Activated CD8-positive, alpha-beta memory T cell treated with anti-CD3 and anti-CD28 coated beads for 4 hours (primary cell): ENCODE measurements around the gene INS.
A peak's percentile ranks its signal among the peaks of the same experiment; 100 is the strongest.
"Not testable (repeated sequence)": the region's sequence is repeated elsewhere in the genome, so short reads cannot be mapped to it uniquely, and the experiment has no call there.

Source experiments
- DNase-seq, 2 donors: peaks; one replicate each; pipeline ENCODE4 v3.0.0-alpha.2; 2020; ENCODE audit warnings: low read depth in 2 of 2

INS gene

DNA sequence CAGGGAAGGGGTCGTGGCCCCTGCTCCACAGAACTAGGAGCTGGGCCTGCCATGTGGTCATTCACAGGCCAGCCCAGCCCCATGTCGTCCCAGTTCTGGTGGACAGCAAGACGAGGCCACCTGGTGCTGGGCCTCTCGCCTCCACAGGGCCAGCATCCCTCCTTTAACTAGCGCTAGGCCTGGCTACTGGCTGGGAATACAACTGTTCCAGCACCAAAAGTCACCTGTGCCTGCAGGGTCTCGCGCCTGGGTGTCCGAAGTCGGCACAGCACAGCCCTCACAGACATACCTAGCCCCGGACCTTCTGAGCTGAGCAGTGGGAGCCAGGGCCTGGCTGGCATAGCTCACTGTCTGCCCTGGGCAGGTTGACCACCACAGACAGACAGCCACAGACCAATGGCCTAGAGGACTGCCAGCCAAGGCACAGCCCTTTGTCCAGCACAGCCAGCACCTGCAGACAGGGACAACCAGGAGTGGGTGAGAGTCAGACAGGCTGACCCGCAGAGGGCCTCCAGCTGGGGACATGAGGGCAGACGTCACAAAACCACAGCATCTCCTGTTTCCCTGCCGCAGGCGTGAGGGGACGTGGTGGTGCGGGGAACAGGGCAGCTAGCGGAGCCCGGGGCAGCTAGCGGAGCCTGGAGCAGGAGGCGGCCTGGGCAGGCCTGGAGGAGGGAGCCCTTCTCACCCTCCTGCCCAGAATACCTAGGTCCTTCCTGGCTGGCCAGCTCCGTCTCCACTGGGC is 37.8 kb upstream of the INS start:
- DNase-seq, result no peak

DNA sequence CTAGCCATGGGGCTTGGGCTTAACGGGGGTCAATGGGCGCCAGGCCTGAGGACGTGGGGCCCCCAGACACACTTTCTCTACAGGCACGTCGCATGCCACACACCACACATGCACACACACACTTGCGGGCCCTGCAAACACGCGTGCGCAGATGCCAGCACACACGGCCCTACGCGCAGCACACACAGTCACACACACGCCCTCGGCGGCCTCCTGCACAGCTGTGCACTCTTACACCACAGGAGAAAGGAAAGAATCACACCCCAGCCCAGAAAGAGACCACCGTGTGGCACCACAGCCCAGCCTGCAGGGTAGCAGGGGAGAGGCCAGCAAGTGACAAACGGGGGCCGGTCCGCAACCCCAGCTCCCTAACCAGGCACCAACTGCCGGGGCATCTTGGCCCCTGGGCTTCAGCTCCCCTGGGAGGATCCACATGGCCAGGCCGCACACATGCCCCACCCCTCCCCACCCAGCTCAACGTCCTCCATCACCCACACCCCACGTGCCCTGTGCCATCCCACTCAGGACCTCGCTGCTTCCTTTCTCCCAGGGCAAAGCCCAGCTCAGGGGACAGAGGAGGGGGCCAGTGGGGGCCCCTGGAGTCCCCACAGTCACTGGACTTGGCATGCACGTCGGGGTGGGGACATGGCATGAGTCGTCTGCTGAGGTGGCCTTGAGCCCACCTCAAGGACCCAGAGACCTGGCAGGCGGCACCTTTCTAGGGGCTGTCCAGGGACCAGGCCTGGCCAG is 36.9 kb upstream of the INS start:
- no peak for DNase-seq

DNA sequence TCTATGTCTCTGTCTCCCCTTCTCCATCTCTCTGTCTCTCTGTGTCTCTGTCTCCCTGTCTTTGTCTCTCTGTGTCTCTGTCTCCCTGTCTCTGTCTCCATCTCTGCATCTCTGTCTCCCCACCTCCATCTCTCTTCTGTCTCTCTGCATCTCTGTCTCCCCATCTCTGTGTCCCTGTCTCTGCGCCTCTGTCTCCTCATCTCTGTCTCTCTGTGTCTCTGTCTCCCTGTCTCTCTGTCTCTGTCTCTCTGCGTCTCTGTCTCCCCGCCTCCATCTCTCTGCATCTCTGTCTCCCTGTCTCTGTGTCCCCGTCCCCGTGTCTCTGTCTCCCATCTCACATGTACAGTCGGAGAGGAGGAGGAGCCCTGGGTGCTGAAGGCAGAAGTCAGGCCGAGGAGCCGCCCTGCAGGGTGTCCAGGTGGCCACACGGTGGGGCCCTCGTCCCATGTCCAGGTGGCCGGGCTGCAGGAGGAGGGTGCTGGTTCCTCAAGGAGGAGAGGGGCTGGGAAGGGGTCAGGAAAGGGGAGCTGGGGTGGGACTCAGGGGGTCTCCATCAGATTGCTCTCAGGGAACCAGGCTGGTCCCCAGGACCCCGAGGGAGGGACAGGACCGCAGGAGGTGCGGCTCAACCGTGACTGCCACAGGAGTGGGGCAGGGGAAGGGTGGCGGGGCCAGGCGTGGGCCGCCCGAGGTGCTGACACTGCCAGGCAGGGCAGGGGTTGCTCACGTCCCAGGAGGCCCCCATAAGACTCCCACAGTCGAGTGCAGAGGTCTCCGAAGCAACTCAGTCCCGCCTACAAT is 36.2 kb upstream of the INS start:
- peak; percentile 43 to 54 for DNase-seq

DNA sequence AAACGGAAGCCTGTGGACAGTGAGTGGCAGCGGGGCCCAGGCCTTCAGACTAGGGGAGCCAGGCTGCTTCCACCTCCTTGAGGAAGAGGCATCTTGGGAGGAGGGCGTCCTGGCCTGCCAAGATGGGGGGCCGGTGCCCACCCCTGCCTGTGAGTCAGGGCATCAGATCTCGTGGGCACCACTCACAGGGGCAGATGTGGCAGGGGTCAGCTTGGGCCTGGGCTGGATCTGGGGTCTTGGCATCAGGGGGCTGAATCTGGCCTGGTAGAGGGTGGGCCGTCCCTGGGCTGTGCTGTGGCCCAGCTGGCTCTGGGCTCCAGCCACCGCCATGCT is 34.7 kb upstream of the INS start:
- no peak for DNase-seq

DNA sequence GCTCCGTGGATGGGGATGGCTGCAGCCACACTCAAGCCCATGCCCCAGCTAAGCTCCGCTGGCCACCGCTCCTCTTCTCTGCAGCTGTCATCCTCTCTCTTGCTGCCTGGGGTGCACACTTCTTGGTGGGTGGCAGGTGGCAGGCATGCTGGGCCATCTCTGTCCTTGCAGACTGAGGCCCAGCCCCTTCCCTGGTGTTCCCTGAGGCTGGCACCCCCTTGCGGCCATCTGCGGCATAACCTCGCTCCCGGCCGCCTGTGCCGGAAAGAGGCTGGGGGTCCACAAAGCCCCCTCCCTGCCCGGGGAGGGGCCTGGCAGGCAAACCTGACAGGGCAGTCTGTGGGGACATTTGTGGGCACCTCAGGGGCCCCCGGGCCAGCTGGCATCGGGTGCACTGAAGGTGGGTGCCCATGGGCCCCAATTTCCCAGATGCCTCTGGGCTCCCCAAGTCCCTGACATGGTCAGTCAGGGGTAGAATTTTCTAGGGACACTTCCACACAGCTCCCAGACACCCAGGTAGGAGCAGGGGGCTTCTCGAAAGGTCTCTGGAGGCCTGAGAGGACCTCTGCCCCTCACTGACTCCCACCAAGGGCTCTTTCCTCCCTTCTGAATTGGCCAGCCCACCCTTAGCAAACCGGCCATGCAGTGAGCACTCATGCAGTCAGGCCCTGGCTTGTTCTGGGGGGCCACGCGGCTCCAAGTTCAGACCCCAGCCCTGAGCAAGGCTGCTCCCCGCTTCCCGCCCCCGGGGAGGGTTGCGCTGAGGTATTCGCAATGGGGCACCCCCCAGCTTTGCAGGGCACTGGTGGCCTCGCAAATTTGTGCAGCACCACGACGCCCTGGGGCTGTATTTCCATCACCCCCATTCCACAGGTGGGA is 34.1 kb upstream of the INS start:
- DNase-seq, result peak in 1 of 2 donors; percentile 16

DNA sequence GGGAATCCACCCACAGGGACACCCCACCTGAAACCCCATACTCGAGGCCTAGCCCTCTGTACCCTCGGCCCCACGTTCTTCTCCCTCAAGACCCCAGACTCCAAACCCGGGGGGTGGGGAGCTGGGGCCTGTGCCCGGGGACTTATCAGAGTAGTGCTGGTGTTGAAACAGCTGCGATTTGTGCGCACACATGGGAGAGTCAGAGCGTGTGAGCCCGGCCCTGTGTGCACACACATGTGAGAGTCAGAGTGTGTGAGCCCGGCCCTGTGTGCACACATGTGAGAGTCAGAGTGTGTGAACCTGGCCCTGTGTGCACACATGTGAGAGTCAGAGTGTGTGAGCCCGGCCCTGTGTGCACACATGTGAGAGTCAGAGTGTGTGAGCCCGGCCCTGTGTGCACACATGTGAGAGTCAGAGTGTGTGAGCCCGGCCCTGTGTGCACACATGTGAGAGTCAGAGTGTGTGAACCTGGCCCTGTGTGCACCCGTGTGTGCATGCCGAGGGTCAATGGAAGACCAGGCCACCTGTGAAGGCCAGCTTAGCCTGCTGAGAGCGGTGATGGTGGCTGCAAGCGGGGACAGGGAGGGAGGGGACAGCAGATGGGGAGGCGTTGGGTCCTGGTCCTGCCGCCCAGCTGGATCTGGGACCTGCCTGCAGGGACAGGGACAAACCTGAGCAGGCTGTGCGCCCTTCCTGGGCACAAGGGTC is 33.0 kb upstream of the INS start:
- not testable (repeated sequence) for DNase-seq

DNA sequence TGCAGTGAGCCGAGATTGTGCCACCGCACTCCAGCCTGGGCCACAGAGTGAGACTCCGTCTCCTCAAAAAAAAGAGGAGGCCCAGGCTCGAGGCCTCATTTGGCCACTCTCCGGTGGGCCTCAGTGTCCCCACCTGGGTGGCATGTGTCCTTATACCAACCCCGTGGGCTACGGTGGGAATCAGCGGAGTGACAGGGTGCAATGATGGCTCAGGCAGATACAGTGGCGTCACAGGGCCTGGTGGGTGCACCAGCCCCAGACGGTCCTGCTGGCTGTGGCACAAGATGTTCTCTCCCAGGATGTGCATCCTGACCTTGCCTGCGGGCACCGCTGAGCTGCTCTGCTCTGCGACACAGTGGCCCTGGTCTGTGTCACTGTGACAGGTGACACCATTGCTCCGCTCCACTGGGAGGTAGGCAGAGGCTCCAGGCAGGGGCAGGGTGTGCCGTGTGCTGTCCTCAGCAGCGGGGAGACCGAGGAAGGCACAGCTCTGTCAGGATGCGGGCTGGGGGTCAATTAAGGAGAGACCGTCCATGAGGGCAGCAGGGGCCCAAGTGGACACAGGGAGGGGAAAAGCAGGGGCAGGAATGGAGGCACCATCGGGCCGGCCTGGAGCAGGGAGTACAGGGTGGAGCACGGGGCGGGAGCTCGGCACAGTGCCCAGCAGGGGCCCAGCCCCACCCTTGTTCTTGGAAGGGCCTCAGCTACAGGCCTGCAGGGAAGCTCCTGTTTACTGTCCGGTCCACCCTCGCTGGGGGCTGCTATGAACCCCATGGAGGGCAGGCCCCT is 32.3 kb upstream of the INS start:
- DNase-seq, result no peak

DNA sequence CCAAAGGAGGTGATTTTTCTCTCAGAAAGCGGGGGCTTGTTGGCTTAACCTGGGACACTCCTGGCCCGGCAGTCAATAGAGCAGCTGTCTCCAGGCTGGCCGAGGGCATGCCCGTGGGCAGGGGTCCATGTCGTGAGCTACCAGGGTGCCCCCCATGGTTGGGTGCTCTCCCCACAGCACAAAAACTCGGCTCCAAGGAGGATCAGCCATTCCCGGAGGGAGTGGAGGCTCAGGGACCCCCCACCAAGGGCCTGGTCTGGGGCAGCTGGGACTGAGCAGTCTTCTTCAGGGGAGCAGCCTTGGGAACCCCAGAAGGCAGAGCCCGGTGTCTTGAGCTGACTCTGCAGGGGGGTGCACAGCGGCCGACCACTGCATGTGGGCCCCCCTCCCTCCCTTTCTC is 31.4 kb upstream of the INS start:
- DNase-seq, result no peak

DNA sequence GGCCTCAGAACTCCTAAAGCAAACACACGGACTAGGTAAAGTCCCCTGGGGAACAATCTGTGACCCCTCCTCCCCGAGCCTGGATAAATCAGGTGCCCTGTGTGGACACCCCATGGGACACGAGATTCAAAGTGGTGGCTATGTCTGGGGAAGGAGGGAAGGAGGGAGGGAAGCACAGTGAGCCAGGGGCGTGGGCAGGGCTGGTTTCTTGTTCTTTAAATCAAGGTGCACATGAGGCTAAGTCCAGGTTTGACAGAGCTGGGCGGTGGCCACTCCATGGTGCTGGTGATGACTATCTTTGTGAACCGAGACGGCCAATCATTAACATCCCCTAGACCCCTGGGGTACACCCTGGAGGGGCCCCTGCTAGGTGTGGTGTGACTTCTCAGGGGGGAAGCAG is 30.9 kb upstream of the INS start:
- no peak for DNase-seq

DNA sequence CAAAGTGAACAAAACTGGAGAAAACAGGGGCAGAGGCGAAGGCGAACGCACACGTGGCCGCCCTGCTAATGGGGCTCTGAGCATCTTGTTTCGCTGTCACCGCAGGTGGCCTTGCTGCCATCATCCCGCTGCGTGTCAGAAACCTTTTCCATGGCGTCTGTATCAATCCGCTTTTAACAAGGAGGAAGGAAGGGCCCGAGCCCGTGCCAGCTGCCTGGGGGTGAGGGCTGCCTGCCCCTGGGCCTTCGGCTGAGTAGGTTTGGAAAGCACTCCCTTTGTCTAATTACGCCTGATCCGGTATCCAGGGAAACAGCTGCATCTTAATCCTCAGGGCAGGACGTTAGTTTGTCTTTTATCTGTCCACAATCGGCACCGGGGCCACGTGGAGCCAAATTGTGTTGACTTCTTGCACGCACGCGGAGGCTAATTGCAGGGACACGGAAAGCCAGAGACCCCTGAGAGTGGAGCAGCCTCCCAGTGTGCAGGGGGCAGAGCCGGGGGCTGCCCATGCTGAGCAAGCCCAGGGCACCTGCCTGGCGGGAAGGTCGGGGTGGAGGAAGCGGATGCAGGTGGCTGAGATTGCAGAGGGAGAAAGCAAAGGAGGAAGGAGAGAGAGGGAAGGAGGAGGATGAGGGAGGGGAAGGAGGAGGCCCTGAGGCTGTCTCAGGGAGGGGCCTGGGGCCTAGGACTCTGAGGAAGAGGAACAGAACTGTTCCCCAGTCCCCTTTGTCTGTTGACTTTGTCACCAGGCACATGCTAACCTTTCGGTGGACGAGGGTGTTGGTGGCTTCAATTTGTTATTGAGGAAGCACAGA is 29.9 kb upstream of the INS start:
- DNase-seq, result no peak

DNA sequence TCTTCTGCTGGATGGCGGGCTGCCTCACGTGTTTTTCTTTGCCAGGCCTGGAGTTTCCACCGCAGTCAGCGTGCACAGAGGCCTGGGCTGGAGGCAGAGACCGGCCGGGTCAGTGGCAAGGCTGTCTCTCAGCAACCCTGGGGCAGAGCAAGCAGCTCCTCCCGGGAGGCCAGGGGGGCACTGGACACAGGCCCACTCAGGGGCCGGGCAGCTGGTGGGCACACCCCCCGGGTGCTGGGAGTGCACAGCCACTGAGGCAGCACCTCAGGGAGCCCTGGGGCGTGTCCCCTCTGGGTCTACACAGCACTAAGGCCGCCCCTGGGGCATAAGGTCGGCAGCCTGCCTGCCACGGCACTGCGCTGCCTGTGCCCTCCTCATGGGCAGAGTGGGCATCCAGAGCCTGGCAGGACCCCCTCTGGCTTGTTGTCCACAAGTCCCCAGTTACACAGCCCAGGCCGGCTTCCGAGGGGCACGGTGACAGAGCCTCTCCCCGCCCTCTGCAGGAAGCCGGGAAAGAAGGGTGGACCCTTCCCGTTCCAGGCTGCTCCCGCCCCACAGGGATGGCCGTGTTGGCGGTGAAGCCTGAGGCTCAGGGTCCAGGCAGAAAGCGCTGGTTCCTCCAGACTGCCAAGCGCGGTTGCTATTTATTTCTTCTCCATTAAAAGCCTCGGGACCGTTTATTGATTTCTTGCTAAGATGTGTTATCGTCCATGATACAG is 29.1 kb upstream of the INS start:
- DNase-seq, result no peak

DNA sequence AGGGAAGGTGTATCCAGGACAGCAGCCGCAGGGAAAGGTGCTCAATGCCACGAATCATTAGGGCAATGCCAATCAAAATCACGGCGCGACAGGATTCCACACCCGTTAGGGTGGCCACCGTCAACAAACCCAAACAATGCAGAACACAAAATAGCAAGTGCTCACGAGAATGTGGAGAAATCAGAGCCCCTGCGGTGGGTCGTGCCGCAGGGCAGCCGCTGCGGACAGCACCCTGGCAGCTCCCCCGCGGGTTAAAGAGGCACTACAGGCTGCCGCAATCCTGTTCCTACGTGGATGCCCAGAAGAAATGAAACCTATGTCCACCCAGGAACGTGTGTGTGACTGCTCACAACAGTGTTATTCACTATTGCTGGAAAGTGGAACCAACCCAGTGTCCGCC is 27.7 kb upstream of the INS start:
- no peak for DNase-seq

DNA sequence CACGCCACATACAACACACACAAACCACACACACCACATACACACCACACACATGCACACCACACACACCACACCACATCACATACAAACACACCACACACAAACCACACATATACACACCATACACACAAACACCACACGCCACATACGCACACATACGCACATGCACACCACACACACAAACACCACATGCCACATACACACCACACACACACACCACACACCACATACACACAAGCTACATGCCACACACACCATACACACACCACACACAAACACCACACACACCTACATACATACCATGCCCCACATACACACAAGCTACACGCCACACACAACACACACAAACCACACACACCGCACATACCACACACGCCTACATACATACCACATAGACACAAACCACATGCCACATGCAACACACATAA is 26.3 kb upstream of the INS start:
- no peak for DNase-seq

DNA sequence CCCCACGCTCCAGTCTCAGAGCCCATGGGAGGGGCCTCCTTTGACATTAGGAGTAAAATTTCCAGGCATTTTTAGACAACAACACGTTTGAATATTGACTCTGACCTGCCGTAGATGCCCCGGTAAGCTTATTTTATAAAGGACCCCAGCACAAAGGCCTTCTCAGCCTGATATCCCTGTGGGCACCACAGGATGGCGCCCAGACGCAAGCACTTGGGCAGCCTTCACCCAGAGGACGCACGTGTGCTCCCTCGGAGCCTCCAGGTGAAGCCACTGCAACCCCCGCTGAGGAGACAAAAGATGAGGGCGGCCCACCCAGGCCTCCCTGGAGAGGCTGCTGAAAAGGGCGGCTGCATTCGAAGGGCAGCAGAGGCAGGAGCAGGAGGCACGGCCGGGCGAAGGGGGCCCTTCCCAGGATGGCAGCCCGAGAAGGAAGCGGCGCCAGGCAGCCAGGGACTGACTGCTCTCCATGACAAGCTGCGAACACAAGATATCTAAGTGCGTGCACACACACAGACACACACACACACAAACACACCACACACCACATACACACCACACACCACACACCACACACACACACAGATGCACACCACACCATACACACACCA is 25.8 kb upstream of the INS start:
- DNase-seq, result peak in 1 of 2 donors; percentile 14

DNA sequence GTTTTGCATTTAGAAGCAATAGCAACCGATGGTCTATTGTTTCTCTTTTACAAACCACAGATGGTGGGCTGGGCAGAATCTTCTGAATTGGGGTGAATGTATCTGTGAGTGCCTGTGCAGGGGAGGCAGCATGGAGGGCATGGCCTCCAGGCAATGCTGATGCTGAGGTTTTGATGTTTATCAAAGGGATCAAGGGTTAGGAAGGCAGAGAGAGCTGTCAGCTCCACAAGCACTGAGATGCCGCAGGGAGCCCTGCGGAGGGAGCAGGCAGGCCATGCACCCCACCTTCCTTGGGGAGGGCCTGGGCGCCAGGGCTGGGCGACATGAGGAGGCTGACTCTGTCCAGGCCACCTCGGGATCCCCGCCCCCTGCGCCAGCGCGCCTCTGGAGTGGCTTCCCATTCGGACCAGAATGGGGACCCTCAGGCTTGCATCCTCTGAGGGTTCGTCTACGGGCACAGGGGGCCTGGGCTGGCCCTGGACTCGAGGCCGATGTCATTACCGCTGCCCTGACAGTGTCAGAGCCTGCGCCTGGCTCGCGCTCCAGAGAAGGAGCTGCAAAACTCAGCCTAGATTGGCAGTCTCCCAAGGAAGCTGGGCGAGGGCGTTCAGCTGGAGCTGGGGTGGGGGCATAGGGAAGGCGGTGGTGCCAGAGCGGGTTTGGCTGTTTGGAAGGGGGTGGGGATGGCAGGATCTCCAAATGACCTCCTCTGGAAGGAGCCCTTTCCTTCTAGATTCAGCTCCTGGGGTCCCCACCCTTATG is 24.5 kb upstream of the INS start:
- no peak for DNase-seq

DNA sequence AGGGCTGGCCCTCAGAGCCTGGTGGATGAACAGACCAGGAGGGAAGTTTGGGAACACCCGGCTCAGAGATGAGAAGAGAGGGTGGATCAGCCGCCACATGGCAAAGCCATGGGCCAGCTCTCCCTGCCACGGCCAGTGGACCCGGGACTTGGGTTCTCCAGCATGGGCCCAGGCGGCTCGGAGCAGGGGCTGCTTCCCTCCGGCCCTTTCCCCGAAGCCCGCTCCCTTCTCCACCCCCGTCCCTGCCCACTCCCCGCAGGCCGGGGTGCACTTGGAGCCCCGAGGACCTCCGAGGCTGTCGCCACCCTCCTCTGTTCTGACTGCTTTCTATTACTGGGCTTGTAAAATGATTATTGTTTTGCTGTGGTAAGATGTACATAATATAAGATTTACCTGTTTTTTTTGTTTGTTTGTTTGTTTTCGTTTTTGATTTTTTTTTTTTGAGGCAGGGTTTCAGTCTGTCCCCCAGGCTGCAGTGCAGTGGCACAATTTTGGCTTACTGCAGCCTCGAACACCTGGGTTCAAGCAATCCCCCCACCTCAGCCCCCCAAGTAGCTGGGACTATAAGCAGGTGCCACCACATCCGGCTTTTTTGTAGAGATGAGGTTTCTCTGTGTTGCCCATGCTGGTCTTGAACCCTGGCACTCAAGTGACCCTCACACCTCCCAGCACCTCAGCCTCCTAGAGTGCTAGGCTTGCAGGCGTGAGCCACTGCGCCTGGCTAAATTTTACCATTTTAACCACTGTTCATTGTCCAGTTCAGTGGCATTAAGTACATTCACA is 21.9 kb upstream of the INS start:
- DNase-seq, result no peak

DNA sequence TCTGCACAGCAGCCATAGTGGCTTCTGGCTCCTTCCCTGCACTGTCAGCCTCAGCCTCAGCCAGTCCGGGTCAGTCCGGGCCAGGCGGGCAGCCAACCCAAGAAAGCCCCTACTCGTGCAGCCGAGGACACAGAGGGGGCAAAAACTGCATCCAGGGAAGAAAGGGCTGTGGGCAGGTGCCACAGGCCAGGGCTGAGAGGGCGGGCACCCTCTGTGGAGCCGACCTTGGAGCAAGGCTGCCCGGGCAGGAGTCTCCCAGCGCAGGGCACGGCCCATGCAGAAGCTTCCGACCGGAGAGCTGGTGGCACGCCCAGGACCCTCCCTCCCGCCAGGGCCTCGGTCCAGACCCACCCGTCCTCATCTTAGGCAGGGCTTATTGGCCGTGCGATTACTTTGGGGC is 21.1 kb upstream of the INS start:
- DNase-seq, result no peak
